ENCODE results near the gene TGDS.
"Not testable (repeated sequence)": the region's sequence is repeated elsewhere in the genome, so short reads cannot be mapped to it uniquely, and the experiment has no call there.

Gene TGDS

DNA sequence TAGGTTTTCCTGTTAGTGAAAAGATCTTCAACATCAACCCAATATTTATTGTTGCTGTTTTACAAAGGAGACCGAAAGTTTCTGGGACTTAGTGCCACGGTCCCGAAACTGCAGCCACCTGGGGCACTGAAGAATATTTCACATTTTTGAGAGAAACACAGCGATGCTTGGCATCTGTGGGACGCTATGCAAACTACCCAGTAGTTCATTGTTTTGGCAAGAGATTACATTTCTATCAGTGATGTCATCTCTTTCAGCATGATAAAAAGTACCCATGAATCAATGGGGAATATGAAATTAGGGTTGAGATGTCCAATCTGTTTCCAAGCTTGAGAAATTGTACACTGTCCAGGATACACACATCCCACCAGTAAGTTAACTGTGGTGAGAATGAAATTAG is 43.9 kb downstream of the TGDS start:
- no peak for DNase-seq (ENCODE audit: low read depth)

GRCh38 chr13:94550062-94550738 is 45.8 kb downstream of the TGDS start:
- no peak for DNase-seq (ENCODE audit: low read depth)

GRCh38 chr13:94549232-94550061 is 46.5 kb downstream of the TGDS start:
- peak; percentile 84 for DNase-seq (ENCODE audit: low read depth)

- peak; percentile 25 for DNase-seq (ENCODE audit: low read depth)
Measured at GRCh38 chr13:94548821-94549231, 47.1 kb downstream of the TGDS start.

DNA sequence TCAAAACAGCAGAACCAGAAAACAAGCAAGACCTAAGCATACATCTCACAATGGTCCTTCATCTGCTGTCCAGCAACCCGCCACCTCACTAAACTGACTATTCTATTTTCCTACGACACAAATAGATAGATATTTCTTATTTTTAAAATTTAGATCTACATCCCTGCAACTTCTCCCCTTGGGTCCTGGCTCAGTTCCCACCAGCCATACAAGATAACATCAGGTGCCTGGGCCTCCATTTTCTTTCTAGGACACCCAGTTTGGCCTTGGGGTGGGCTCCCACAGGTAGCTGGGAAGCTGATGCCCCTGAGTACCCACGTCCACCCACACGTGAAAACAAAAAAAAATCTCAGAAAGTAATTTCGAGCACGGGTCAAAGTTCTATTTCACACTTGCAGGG is 47.6 kb downstream of the TGDS start:
- DNase-seq (ENCODE audit: low read depth), result no peak

- DNase-seq (ENCODE audit: low read depth), result no peak
Measured at GRCh38 chr13:94546061-94546839, 49.7 kb downstream of the TGDS start.

DNA sequence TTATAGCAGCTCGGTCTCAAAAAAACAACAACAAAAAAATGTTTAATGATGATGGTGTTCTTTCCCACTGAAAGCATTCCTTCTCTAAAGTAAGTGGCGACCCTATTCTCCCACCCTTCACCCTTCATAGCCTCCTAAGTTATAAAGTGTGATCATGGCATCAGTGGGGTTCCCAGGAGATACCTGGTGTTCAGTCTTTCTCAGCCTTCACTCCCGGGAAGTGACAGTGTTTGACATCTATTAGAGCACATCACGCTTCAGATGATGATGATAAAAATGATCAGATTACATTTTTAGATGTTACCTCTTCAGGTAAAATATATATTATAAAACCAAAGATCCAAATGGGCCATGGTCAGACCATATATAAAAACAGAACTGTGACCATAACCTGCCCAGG is 51.0 kb downstream of the TGDS start:
- DNase-seq (ENCODE audit: low read depth), result no peak

DNA sequence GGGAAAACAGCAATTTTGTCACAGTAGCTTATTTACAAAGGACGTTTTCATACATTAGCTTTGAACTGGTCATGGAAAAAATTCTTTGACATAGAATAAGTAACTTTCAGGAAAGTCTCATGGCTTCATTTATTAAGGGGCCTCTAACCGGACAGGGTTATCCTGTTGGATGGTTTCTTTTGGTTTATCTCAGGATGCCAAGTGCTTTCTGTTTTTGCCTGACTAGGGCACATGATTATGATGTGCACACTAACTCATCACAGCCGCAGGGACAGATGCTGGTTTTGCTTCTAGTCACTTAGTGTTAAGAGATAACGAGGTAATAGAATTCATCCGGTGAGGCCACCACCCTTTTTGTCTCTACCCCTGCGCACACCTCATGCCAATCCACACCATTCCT is 53.0 kb downstream of the TGDS start:
- DNase-seq (ENCODE audit: low read depth), result no peak

- DNase-seq (ENCODE audit: low read depth), result no peak
Measured at GRCh38 chr13:94537740-94538630, 58.0 kb downstream of the TGDS start.

DNA sequence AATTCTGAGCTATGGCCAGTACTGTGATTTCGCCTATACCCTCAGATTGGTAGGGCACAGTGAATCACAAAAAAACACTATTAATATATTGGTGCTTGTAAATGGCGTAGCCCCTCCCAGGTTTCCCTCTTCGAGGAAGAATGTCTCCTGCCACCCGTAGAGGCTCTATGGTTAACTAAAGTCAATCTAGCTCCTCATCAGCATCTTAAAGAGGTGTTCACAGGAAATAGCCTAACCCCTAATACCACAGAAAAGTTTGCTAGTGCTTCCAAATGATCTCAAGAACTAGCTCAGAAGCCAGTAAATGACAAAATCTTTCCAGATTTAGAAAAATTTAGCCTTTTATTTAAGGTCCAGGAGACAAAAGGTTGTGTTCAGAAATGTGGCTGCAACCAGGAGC is 60.2 kb downstream of the TGDS start:
- DNase-seq (ENCODE audit: low read depth), result no peak

GRCh38 chr13:94535231-94535630 is 60.7 kb downstream of the TGDS start:
- DNase-seq (ENCODE audit: low read depth), result no peak

DNA sequence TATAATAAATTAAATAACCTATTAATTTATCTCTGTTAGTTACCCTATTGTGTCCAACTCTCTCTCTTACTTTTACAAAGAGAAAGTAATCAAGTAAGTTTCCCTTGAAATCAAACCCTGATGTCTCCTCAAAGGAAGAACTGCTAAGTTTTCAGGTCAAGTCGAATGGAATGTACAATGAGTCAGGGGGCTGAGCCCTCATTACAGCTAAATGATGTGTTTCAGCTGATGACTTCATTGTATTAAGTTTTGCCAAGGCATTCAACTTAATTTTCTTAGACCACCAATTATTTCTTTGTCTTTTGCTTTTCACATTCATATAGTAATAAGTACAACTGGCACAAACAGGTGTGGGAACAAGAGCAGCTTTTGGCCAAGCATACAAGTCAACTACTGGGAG is 61.8 kb downstream of the TGDS start:
- no peak for DNase-seq (ENCODE audit: low read depth)

- DNase-seq (ENCODE audit: low read depth), result not testable (repeated sequence)
Measured at GRCh38 chr13:94532278-94532677, 63.7 kb downstream of the TGDS start.

- not testable (repeated sequence) for DNase-seq (ENCODE audit: low read depth)
Measured at GRCh38 chr13:94526956-94527355, 69.0 kb downstream of the TGDS start.

DNA sequence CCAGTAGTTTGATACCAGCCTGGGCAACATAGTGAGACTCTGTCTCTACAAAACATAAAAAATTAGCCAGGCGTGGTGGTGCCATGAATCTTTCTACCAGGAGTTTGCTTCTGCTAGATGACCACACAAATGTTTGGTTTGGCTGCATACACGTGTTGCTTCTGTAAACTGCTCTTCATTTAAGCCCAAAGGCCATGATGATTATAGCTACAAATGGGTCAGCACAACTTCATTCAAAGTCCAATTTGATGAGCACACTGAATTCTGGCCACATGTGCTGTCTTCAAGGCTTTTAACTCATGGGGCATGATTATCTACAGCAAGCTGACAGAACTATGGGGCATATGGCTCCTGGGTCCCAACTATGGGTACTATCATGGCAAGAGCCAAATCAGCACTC is 70.2 kb downstream of the TGDS start:
- no peak for DNase-seq (ENCODE audit: low read depth)

DNA sequence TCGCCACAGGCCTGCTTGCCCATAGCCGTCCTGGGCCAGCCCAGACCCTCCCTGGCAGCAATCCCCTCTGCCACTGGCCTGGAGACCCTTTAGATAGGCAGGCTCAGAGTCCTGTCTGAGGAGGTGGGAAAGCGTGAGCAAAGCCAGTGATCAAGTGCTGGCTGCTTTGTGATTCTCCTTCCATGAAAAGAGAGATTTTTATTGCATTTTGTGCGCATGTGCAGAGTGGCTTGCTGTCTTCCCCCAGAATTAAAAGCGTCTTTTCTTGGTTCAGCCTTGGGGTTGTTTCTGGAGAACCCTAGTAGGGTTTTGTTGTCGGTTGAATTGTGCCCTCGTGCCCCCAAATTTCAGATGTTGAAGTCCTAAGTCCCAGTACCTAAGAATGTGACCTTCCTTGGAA is 71.5 kb downstream of the TGDS start:
- no peak for DNase-seq (ENCODE audit: low read depth)
